ENCODE results near the gene LTBP4. TPM values are rescaled to one million over a fixed set of nuclear protein-coding genes. Genes with fewer than 3 reads are reported as not detected.
A peak's percentile ranks its signal among the peaks of the same experiment; 100 is the strongest.

LTBP4 gene
- total RNA-seq, 1 donor from 2014 or later, result 46.9 TPM

DNA sequence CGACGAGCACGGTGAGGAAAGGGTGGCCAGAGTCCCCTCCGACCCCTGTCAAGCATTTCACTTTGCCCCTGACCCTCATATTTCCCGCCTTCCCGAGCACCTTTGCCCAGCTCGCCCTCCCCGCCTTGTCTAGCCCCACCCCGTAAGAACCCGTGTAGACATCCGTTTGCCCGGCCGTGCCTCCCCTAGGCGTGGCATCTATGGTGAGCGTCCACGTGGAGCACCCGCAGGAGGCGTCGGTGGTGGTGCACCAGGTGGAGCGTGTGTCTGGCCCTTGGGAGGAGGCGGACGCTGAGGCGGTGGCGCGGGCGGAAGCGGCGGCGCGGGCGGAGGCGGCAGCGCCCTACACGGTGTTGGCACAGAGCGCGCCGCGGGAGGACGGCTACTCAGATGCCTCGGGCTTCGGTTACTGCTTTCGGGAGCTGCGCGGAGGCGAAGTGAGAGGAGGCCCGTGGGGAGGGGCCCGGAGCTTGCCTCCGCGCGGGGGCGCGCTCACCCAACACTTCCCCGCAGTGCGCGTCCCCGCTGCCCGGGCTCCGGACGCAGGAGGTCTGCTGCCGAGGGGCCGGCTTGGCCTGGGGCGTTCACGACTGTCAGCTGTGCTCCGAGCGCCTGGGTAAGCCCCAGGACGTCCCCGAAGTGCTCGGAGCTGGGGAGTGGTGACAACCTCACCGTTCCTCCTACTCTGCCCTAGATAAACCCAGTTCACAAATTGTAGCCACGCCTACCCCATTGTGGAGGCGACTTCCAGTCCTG, 4.2 kb downstream of the LTBP4 start:
- peaks cover 43% of the 10 kb centered on the region for H3K27me3 Mint-ChIP-seq (ENCODE audit: low read depth, unreplicated experiment)
- DNase-seq (ENCODE audit: low read depth), result peak; percentile 51
- H3K27ac Mint-ChIP-seq (ENCODE audit: unreplicated experiment), result peak overlapping the region; percentile 34
- Histone ChIP-seq H3K27me3 (ENCODE audit: insufficient read depth, low read length) (no peaks in the 10 kb centered on the region), H3K27ac (ENCODE audit: low read depth, low read length) (no peak overlapping the region), H3K4me1 (ENCODE audit: insufficient read depth, low read length) (peaks cover 51% of the 10 kb centered on the region), H3K9ac (ENCODE audit: low read length) (peak overlapping the region; percentile 33), H3K4me3 (ENCODE audit: insufficient read depth, low read depth, low read length) (peak overlapping the region; percentile 40), H3K4me2 (ENCODE audit: low read length) (peak overlapping the region; percentile 89), H4K20me1 (ENCODE audit: insufficient read depth, low read length) (peaks cover 4% of the 10 kb centered on the region), H3K79me2 (ENCODE audit: insufficient read depth, low read length) (no peaks in the 10 kb centered on the region), H2AFZ (ENCODE audit: low read depth, low read length) (peak overlapping the region; percentile 74), H3K36me3 (ENCODE audit: insufficient read depth, low read length) (no peaks in the 10 kb centered on the region), H3K9me3 (ENCODE audit: insufficient read depth, low read depth, low read length) (no peaks in the 10 kb centered on the region)
- H3K9me3 Mint-ChIP-seq (ENCODE audit: unreplicated experiment), result no peaks in the 10 kb centered on the region
- H3K4me3 Mint-ChIP-seq (ENCODE audit: unreplicated experiment), result peak overlapping the region; percentile 78
- FAIRE-seq, result no peak
- H3K36me3 Mint-ChIP-seq (ENCODE audit: low read depth, unreplicated experiment), result no peaks in the 10 kb centered on the region
- H3K4me1 Mint-ChIP-seq (ENCODE audit: low read depth, unreplicated experiment), result peaks cover 11% of the 10 kb centered on the region
- no peak for TF ChIP-seq EZH2 (IDR thresholded peaks at IDR 0.05; ENCODE audit: insufficient read depth, low read length)
- TF ChIP-seq, protein P1, sequence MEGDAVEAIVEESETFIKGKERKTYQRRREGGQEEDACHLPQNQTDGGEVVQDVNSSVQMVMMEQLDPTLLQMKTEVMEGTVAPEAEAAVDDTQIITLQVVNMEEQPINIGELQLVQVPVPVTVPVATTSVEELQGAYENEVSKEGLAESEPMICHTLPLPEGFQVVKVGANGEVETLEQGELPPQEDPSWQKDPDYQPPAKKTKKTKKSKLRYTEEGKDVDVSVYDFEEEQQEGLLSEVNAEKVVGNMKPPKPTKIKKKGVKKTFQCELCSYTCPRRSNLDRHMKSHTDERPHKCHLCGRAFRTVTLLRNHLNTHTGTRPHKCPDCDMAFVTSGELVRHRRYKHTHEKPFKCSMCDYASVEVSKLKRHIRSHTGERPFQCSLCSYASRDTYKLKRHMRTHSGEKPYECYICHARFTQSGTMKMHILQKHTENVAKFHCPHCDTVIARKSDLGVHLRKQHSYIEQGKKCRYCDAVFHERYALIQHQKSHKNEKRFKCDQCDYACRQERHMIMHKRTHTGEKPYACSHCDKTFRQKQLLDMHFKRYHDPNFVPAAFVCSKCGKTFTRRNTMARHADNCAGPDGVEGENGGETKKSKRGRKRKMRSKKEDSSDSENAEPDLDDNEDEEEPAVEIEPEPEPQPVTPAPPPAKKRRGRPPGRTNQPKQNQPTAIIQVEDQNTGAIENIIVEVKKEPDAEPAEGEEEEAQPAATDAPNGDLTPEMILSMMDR (IDR thresholded peaks at IDR 0.05; ENCODE audit: insufficient read depth, low read depth, low read length), result no peak

DNA sequence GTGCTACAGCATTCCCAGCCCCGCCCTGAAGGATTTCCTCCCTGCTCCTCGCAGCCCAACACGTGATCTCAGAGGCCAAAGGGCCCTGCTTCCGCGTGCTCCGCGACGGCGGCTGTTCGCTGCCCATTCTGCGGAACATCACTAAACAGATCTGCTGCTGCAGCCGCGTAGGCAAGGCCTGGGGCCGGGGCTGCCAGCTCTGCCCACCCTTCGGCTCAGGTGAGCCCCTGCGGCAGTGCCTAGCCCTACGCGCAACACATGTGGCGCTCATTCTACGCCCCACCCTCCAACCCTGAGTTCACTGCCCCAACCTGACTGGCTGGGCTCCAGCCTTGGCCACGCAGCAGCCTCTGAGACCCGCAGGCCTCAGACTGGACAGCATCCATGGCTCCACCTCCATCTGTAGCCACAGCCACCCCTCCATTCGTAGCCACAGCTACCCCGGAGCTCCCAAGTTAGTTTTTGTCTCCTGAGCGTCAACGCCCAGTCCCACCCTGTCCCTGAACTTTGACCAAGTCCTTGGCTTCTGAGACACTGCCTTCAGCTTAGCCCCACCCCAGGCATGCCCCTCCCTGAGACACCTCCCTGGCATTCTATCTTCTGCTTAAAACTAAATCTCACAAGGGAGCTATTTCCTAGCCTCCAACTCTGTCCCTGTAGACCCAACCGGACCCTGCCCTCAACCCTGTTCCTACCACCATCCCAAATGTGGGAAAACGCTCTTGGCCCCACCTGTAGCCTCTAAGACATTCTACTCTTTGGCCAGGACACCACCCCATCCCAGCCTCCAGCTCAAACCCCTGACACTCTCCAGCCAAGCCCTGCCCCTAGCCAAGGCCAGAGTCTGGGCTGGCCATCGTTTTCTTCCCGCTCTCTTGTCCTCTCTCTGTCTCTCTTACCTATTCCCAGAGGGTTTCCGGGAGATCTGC, 6.4 kb downstream of the LTBP4 start:
- peak overlapping the region; percentile 54 for H3K4me3 Mint-ChIP-seq (ENCODE audit: unreplicated experiment)
- no peak overlapping the region for H3K27ac ChIP-seq (ENCODE audit: low read depth, low read length)

More for the DNA sequence above, 6.4 kb downstream of the LTBP4 start:
- Mint-ChIP-seq H3K9me3 (ENCODE audit: unreplicated experiment) (no peaks in the 10 kb centered on the region), H3K4me1 (ENCODE audit: low read depth, unreplicated experiment) (peaks cover 12% of the 10 kb centered on the region), H3K36me3 (ENCODE audit: low read depth, unreplicated experiment) (no peaks in the 10 kb centered on the region), H3K27ac (ENCODE audit: unreplicated experiment) (no peak overlapping the region), H3K27me3 (ENCODE audit: low read depth, unreplicated experiment) (peaks cover 44% of the 10 kb centered on the region)
- Histone ChIP-seq H3K27me3 (ENCODE audit: insufficient read depth, low read length) (no peaks in the 10 kb centered on the region), H2AFZ (ENCODE audit: low read depth, low read length) (no peak overlapping the region), H4K20me1 (ENCODE audit: insufficient read depth, low read length) (no peaks in the 10 kb centered on the region), H3K9me3 (ENCODE audit: insufficient read depth, low read depth, low read length) (no peaks in the 10 kb centered on the region), H3K79me2 (ENCODE audit: insufficient read depth, low read length) (no peaks in the 10 kb centered on the region), H3K4me3 (ENCODE audit: insufficient read depth, low read depth, low read length) (no peak overlapping the region), H3K4me2 (ENCODE audit: low read length) (no peak overlapping the region), H3K36me3 (ENCODE audit: insufficient read depth, low read length) (no peaks in the 10 kb centered on the region), H3K4me1 (ENCODE audit: insufficient read depth, low read length) (peaks cover 47% of the 10 kb centered on the region), H3K9ac (ENCODE audit: low read length) (no peak overlapping the region)
- no peak for FAIRE-seq
- no peak for DNase-seq (ENCODE audit: low read depth)
- TF ChIP-seq, protein P1 (IDR thresholded peaks at IDR 0.05; ENCODE audit: insufficient read depth, low read depth, low read length), result no peak
- TF ChIP-seq EZH2 (IDR thresholded peaks at IDR 0.05; ENCODE audit: insufficient read depth, low read length), result no peak

Measured in astrocyte (in vitro differentiated cells and primary cell).